IMR-90 (cell line): ENCODE measurements around the gene GNB1L. TPM values are rescaled to one million over a fixed set of nuclear protein-coding genes. Genes with fewer than 3 reads are reported as not detected.

Experiments used
- ATAC-seq: fragments of 200-7000 bp; cut with Tn5 transposase; 2 replicates; pipeline ENCODE4 v1.9.1; 2020; ENCODE audit warnings: low read depth, mild to moderate bottlenecking, moderate library complexity
- BruUV-seq: library from RNA; stranded (reverse); fragments of 400-500 nt; replicated peaks from 2 replicates; lab custom pipeline; 2021; lab: Mats Ljungman, UMichigan
- CTCF ChIA-PET: fragments of 300-600 bp; formaldehyde crosslinking; extraction: SDS; loops from one replicate; lab custom pipeline; 2021; ENCODE audit warnings: antibody characterized with exemption; lab: Yijun Ruan, JAX
- POLR2A ChIA-PET: fragments of 300-600 bp; sonication (Branson Sonifier 250); formaldehyde crosslinking; loops from one replicate; lab custom pipeline; 2022; ENCODE audit warnings: antibody characterized with exemption; ENCODE audit not compliant: unreplicated experiment; lab: Charles Lee
- DNase-seq: peaks from one replicate; pipeline ENCODE4 v3.0.0; 2013
- H2AFZ ChIP-seq: replicated peaks from 2 replicates; pipeline ENCODE3; 2013; ENCODE audit warnings: low read length, mild to moderate bottlenecking; ENCODE audit not compliant: poor library complexity
- H2AK5ac ChIP-seq: 2 replicates; pipeline ENCODE4 v1.6.1; 2013; ENCODE audit warnings: low read depth, low read length, inconsistent platforms
- H2AK9ac ChIP-seq: replicated peaks from 2 replicates; pipeline ENCODE3; 2013; ENCODE audit warnings: mild to moderate bottlenecking, low read depth, low read length, moderate library complexity; ENCODE audit not compliant: poor library complexity
- H2BK120ac ChIP-seq: 2 replicates; pipeline ENCODE4 v1.6.1; 2013; ENCODE audit warnings: low read depth, low read length, inconsistent platforms
- H2BK15ac ChIP-seq: 3 replicates; pipeline ENCODE4 v1.6.1; 2013; ENCODE audit warnings: low read depth, low read length, inconsistent platforms
- H2BK20ac ChIP-seq: 2 replicates; pipeline ENCODE4 v1.6.1; 2013; ENCODE audit warnings: low read depth, mild to moderate bottlenecking, inconsistent platforms, low read length, moderate library complexity
- H2BK5ac ChIP-seq: 2 replicates; pipeline ENCODE4 v1.6.1; 2013; ENCODE audit warnings: mild to moderate bottlenecking, low read depth, low read length, inconsistent platforms; ENCODE audit not compliant: poor library complexity, severe bottlenecking
- H3K14ac ChIP-seq: replicated peaks from 2 replicates; pipeline ENCODE4 v1.6.1; 2013; ENCODE audit warnings: low read depth, low read length, inconsistent platforms
- H3K18ac ChIP-seq: 2 replicates; pipeline ENCODE4 v1.6.1; 2013; ENCODE audit warnings: low read depth, low read length, control low read depth
- H3K23ac ChIP-seq: 2 replicates; pipeline ENCODE4 v1.6.1; 2013; ENCODE audit warnings: low read depth, low read length, inconsistent platforms
- H3K27ac ChIP-seq: 2 replicates; pipeline ENCODE4 v1.5.1; 2013; ENCODE audit warnings: mild to moderate bottlenecking, control low read depth, low read length; ENCODE audit not compliant: insufficient read depth
- H3K27me3 ChIP-seq: 2 replicates; pipeline ENCODE4 v1.6.1; 2013; ENCODE audit warnings: low read length; ENCODE audit not compliant: control insufficient read depth, insufficient read depth
- H3K36me3 ChIP-seq: 2 replicates; pipeline ENCODE4 v1.6.1; 2013; ENCODE audit warnings: low read length, mixed read lengths; ENCODE audit not compliant: control insufficient read depth, insufficient read depth
- H3K4ac ChIP-seq: 2 replicates; pipeline ENCODE4 v1.6.1; 2013; ENCODE audit warnings: low read depth, low read length, inconsistent platforms
- H3K4me1 ChIP-seq: 2 replicates; pipeline ENCODE4 v1.6.1; 2013; ENCODE audit warnings: low read length, mixed read lengths; ENCODE audit not compliant: control insufficient read depth, insufficient read depth
- H3K4me2 ChIP-seq: 2 replicates; pipeline ENCODE4 v1.6.1; 2013; ENCODE audit warnings: low read depth, mild to moderate bottlenecking, control low read depth, low read length, moderate library complexity
- H3K4me3 ChIP-seq: 2 replicates; pipeline ENCODE4 v1.5.1; 2013; ENCODE audit warnings: low read depth, mild to moderate bottlenecking, control low read depth, low read length, moderate library complexity; ENCODE audit not compliant: insufficient read depth
- H3K56ac ChIP-seq: 2 replicates; pipeline ENCODE4 v1.6.1; 2013; ENCODE audit warnings: low read length, inconsistent platforms; ENCODE audit not compliant: insufficient read depth; ENCODE audit errors: extremely low read depth
- H3K79me1 ChIP-seq, 2 experiments: 2 replicates each; pipeline ENCODE4 v1.6.1; 2013; ENCODE audit warnings: low read length in 2 of 2, inconsistent platforms in 1 of 2, low read depth in 1 of 2
- H3K9ac ChIP-seq: 2 replicates; pipeline ENCODE4 v1.6.1; 2013; ENCODE audit warnings: low read depth, low read length, control low read depth
- H3K9me1 ChIP-seq: 2 replicates; pipeline ENCODE4 v1.6.1; 2013; ENCODE audit warnings: low read length, inconsistent platforms; ENCODE audit not compliant: insufficient read depth
- H3K9me3 ChIP-seq: 2 replicates; pipeline ENCODE4 v1.6.1; 2013; ENCODE audit warnings: low read length; ENCODE audit not compliant: control insufficient read depth, insufficient read depth
- H4K20me1 ChIP-seq: 2 replicates; pipeline ENCODE4 v1.6.1; 2013; ENCODE audit warnings: low read length, inconsistent platforms; ENCODE audit not compliant: insufficient read depth
- H4K5ac ChIP-seq: 2 replicates; pipeline ENCODE4 v1.6.1; 2013; ENCODE audit warnings: mild to moderate bottlenecking, low read depth, low read length, control low read depth
- H4K8ac ChIP-seq, 2 experiments: 2 replicates each; pipeline ENCODE4 v1.6.1; 2013; ENCODE audit warnings: low read depth in 2 of 2, low read length in 2 of 2, control low read depth in 1 of 2, inconsistent platforms in 1 of 2
- H4K91ac ChIP-seq: 2 replicates; pipeline ENCODE4 v1.6.1; 2013; ENCODE audit warnings: low read depth, low read length, inconsistent platforms; ENCODE audit not compliant: insufficient read depth
- BHLHE40 ChIP-seq: fragments of 150-350 bp; IDR thresholded peaks from 2 replicates; pipeline ENCODE4 v1.6.1; 2016; ENCODE audit warnings: mild to moderate bottlenecking, low read depth, low read length
- CTCF ChIP-seq: conservative IDR thresholded peaks from 2 replicates; pipeline ENCODE4 v1.5.1; 2012; ENCODE audit warnings: mild to moderate bottlenecking, low read depth, low read length, improper control_type of control experiment
- ELK1 ChIP-seq: fragments of 150-350 bp; IDR thresholded peaks from 2 replicates; pipeline ENCODE4 v1.6.1; 2016; ENCODE audit warnings: low read depth, mild to moderate bottlenecking, low read length, moderate library complexity, borderline replicate concordance
- FOS ChIP-seq: fragments of 150-350 bp; IDR thresholded peaks from 2 replicates; pipeline ENCODE4 v1.6.1; 2016; ENCODE audit warnings: low read depth, low read length
- MAFK ChIP-seq: IDR thresholded peaks from 2 replicates; pipeline ENCODE4 v1.6.1; 2012; ENCODE audit warnings: low read depth, low read length, improper control_type of control experiment
- MAZ ChIP-seq: IDR thresholded peaks from 2 replicates; pipeline ENCODE4 v1.6.1; 2012; ENCODE audit warnings: low read depth, mild to moderate bottlenecking, low read length, improper control_type of control experiment, moderate library complexity, borderline replicate concordance
- MXI1 ChIP-seq: IDR thresholded peaks from 2 replicates; pipeline ENCODE4 v1.6.1; 2012; ENCODE audit warnings: low read depth, mild to moderate bottlenecking, low read length, moderate library complexity, borderline replicate concordance
- NFE2L2 ChIP-seq: fragments of 150-350 bp; IDR thresholded peaks from 2 replicates; pipeline ENCODE4 v1.6.1; 2016; ENCODE audit warnings: low read depth, mild to moderate bottlenecking, low read length
- POLR2A ChIP-seq: IDR thresholded peaks from 2 replicates; pipeline ENCODE4 v1.6.1; 2012; ENCODE audit warnings: mild to moderate bottlenecking, low read depth, low read length
- RAD21 ChIP-seq: IDR thresholded peaks from 2 replicates; pipeline ENCODE4 v1.6.1; 2012; ENCODE audit warnings: low read length, improper control_type of control experiment
- RCOR1 ChIP-seq: IDR thresholded peaks from 2 replicates; pipeline ENCODE4 v1.6.1; 2012; ENCODE audit warnings: mild to moderate bottlenecking, low read length, improper control_type of control experiment; ENCODE audit not compliant: insufficient replicate concordance
- SMC3 ChIP-seq: fragments of 150-350 bp; IDR thresholded peaks from 2 replicates; pipeline ENCODE4 v1.6.1; 2016; ENCODE audit warnings: low read depth, mild to moderate bottlenecking, antibody characterized with exemption, low read length, moderate library complexity
- USF2 ChIP-seq: fragments of 150-350 bp; IDR thresholded peaks from 2 replicates; pipeline ENCODE4 v1.6.1; 2017; ENCODE audit warnings: mild to moderate bottlenecking, antibody characterized with exemption, low read length, low read depth
- WGBS, 2 experiments: methylation state at CpG; one replicate each; pipeline versions ENCODE4 v1.1.5 to v1.1.7; 2013; ENCODE audit warnings: missing lambda C conversion rate in 2 of 2; ENCODE audit not compliant: insufficient read length in 1 of 2; ENCODE audit errors: extremely low coverage in 2 of 2; 5-methylcytosine and 5-hydroxymethylcytosine counted together
- dilution Hi-C: fragments of 300-500 bp; cut with HindIII; formaldehyde crosslinking; loops from one replicate; pipeline ENCODE4 v1.14.3; 2018; ENCODE audit warnings: low sequenced_read_pairs; ENCODE audit not compliant: unreplicated experiment
- in situ Hi-C: fragments of 300-500 bp; cut with MboI; formaldehyde crosslinking; loops from 3 replicates; pipeline ENCODE4 v1.14.3; 2019; ENCODE audit warnings: low sequenced_read_pairs, inconsistent platforms, mixed read lengths
- intact Hi-C: fragments of 100-400 bp; cut with micrococcal nuclease; formaldehyde crosslinking; loops from 2 replicates; pipeline ENCODE4 v1.10.0; 2022
- polyA plus RNA-seq, 3 experiments: library from polyadenylated mRNA; depleted of rRNA; stranded (reverse); fragments of >200 nt; gene quantifications; 2 replicates each; pipeline ENCODE4 v1.2.3, GENCODE V29; 2012; ENCODE audit warnings: low replicate concordance in 1 of 3
- total RNA-seq: library from RNA; depleted of rRNA; stranded (reverse); fragments of >200 nt; gene quantifications from 2 replicates; pipeline ENCODE4 v1.2.3, GENCODE V29; 2012

Gene GNB1L
- total and polyA plus RNA-seq, 2 of the 4 experiments (the other 2 are of a cell fraction): 2.5 to 4.4 TPM

- DNase-seq: no peak
Observed at GRCh38 chr22:19868333-19868732, 13.7 kb upstream of the GNB1L start.

More at GRCh38 chr22:19868333-19868732, 13.7 kb upstream of the GNB1L start:
- in situ Hi-C loops (no loop called here), intact Hi-C loops (no loop called here), dilution Hi-C loops (no loop called here)
- Histone ChIP-seq H3K4me1 (no peaks in the 10 kb centered on the region), H2BK20ac (no peak overlapping the region), H3K23ac (no peak overlapping the region), H3K79me1 (no peaks in the 10 kb centered on the region), H2AK9ac (peak overlapping the region; percentile 5), H2BK15ac (no peak overlapping the region), H3K4me2 (no peak overlapping the region), H3K9ac (no peak overlapping the region), H3K9me3 (no peaks in the 10 kb centered on the region), H3K4me3 (no peak overlapping the region), H3K14ac (no peak overlapping the region), H2BK5ac (no peak overlapping the region), H2AFZ (peak overlapping the region; percentile 43), H3K9me1 (0 out of 2 replicates have a peak, but pooled peaks cover 2% of the 10 kb centered on the region), H3K27me3 (no peaks in the 10 kb centered on the region), H4K8ac (no peak overlapping the region), H3K18ac (no peak overlapping the region), H2AK5ac (no peak overlapping the region), H4K5ac (no peak overlapping the region), H3K27ac (no peak overlapping the region), H3K4ac (no peak overlapping the region), H2BK120ac (no peak overlapping the region), H3K36me3 (no peaks in the 10 kb centered on the region), H4K20me1 (no peaks in the 10 kb centered on the region), H4K91ac (no peak overlapping the region), H3K56ac (no peak overlapping the region)
- ATAC-seq: no peak
- WGBS, 2 experiments: 100% methylated on average over 1 of the region's 3 CpGs; no CpG with 5 or more reads in 1 of the 2 experiments
- no peak for TF ChIP-seq MXI1
- TF ChIP-seq POLR2A: no peak
- TF ChIP-seq CTCF: no peak
- TF ChIP-seq USF2: no peak
- TF ChIP-seq FOS: no peak
- no peak for TF ChIP-seq MAFK
- no peak for TF ChIP-seq RAD21
- no peak for TF ChIP-seq SMC3
- no peak for TF ChIP-seq BHLHE40
- no peak for TF ChIP-seq ELK1
- no peak for TF ChIP-seq MAZ
- no peak for TF ChIP-seq RCOR1
- TF ChIP-seq NFE2L2: no peak
- CTCF ChIA-PET: no interaction called here
- no TSS peak for BruUV-seq
- POLR2A ChIA-PET: no interaction called here
